H1 (cell line): ENCODE results near the gene NFIX. TPM values are rescaled to one million over a fixed set of nuclear protein-coding genes. Genes with fewer than 3 reads are reported as not detected.

ENCODE experiments used
- GTF2F1 ChIP-seq: IDR thresholded peaks from 2 replicates; pipeline ENCODE4 v1.6.1; 2012; ENCODE audit warnings: low read depth, low read length, improper control_type of control experiment, borderline replicate concordance
- KDM4A ChIP-seq: IDR thresholded peaks from one replicate; pipeline ENCODE4 v1.7.1; 2012; ENCODE audit warnings: low read depth, mild to moderate bottlenecking, moderate library complexity, low read length, inconsistent platforms; ENCODE audit not compliant: severe bottlenecking
- KDM5A ChIP-seq: fragments of 200-600 bp; IDR thresholded peaks from 2 replicates; pipeline ENCODE4 v1.7.1; 2012; ENCODE audit warnings: mild to moderate bottlenecking, low read length, inconsistent platforms, mixed read lengths
- ZNF274 ChIP-seq: IDR thresholded peaks from 2 replicates; pipeline ENCODE4 v1.7.0; 2012; ENCODE audit warnings: low read length, borderline replicate concordance; ENCODE audit errors: extremely low read depth
- polyA plus RNA-seq, 7 experiments: library from polyadenylated mRNA; depleted of rRNA in 3 of 7; stranded (reverse) in 5 of 7; unstranded in 2 of 7; fragments of >200 nt in 5 of 7; fragments of 200-250 nt in 2 of 7; gene quantifications; 1 replicate in 5 of 7; 2 replicates in 1 of 7; 4 replicates in 1 of 7; pipeline versions ENCODE4 v1.2.1 to v1.2.3, GENCODE V29; 2011 to 2013; ENCODE audit warnings: missing spikeins in 2 of 7, mixed read lengths in 2 of 7
- total RNA-seq: library from RNA; stranded (reverse); fragmentation: NEBNext Ultra II Directional; extraction: Animal tissue kit (Norgen Biotek cat#: 25700); gene quantifications from 2 replicates; pipeline ENCODE4 v1.2.1, GENCODE V29; 2021

Gene NFIX
- total and polyA plus RNA-seq, 2 of the 8 experiments (the other 6 are each of a cell fraction or from before 2014, with no cell fraction given), result 0.03 to 0.20 TPM

- TF ChIP-seq KDM4A, result no peak
- no peak for TF ChIP-seq ZNF274
- TF ChIP-seq GTF2F1, result no peak
- no peak for TF ChIP-seq KDM5A
Observed at GRCh38 chr19:13066226-13066625, 71.0 kb downstream of the NFIX start (continued).
